Right lobe of liver (tissue), 4 donors: ENCODE data around the gene PRMT3.

Experiments used
- CTCF ChIP-seq, 4 donors: fragments of 200-600 bp in 3 of 4; fragments of 450-650 bp in 1 of 4; IDR thresholded peaks; one replicate each; pipeline versions ENCODE4 v1.5.1 to v1.8.0; 2016 to 2022; ENCODE audit warnings: antibody characterized with exemption in 4 of 4, mild to moderate bottlenecking in 2 of 4
- POLR2A ChIP-seq: fragments of 450-650 bp; IDR thresholded peaks from one replicate; pipeline ENCODE4 v1.6.1; 2017; ENCODE audit warnings: antibody characterized with exemption, mild to moderate bottlenecking
- donor health status: DM: no; HTN: no; CAD: no.
- donor health status: DM: no; HTN: no; CAD: no.
- donor health status: DM: no; HTN: yes; CAD: no.

GRCh38 chr11:20342347-20343141 lies 45.0 kb upstream of the PRMT3 start:
- TF ChIP-seq POLR2A, result no peak
- no peak for TF ChIP-seq CTCF (IDR thresholded peaks at IDR 0.05)
